GM19025 (cell line): ENCODE measurements around the gene EME2.
"Not testable (repeated sequence)": the region's sequence is repeated elsewhere in the genome, so short reads cannot be mapped to it uniquely, and the experiment has no call there.

Source experiments
- ATAC-seq: cut with Tn5 transposase; IDR thresholded peaks from one replicate; pipeline ENCODE4 v1.9.1; 2021; ENCODE audit warnings: mild to moderate bottlenecking, low read depth, moderate library complexity; ENCODE audit not compliant: unreplicated experiment

EME2 gene

GRCh38 chr16:1772362-1772907, at the start of gene EME2:
Gene EME2, plus strand, starts transcription at chr16:1772810. Its CDS starts 418 bp downstream, at chr16:1773228.
- peak; percentile 5 for ATAC-seq

- no peak for ATAC-seq
Measured at GRCh38 chr16:1723450-1724147, 49.0 kb upstream of the EME2 start.

- ATAC-seq: no peak
Measured at GRCh38 chr16:1724491-1724890, 48.1 kb upstream of the EME2 start.

- ATAC-seq: no peak
Measured at GRCh38 chr16:1726661-1727502, 45.7 kb upstream of the EME2 start.

- ATAC-seq: no peak
Measured at GRCh38 chr16:1727651-1728624, 44.7 kb upstream of the EME2 start.

- ATAC-seq: no peak
Measured at GRCh38 chr16:1729026-1729425, 43.6 kb upstream of the EME2 start.

- no peak for ATAC-seq
Measured at GRCh38 chr16:1729445-1729844, 43.2 kb upstream of the EME2 start.

GRCh38 chr16:1731073-1731472, 41.5 kb upstream of the EME2 start:
- no peak for ATAC-seq

GRCh38 chr16:1731603-1732002, 41.0 kb upstream of the EME2 start:
- no peak for ATAC-seq

GRCh38 chr16:1732071-1732470, 40.5 kb upstream of the EME2 start:
- no peak for ATAC-seq

GRCh38 chr16:1732551-1732987, 40.0 kb upstream of the EME2 start:
- ATAC-seq: not testable (repeated sequence)

- no peak for ATAC-seq
Measured at GRCh38 chr16:1734123-1734522, 38.5 kb upstream of the EME2 start.

- no peak for ATAC-seq
Measured at GRCh38 chr16:1734816-1735215, 37.8 kb upstream of the EME2 start.

- ATAC-seq: no peak
Measured at GRCh38 chr16:1740234-1740633, 32.4 kb upstream of the EME2 start.

GRCh38 chr16:1740781-1741490, 31.7 kb upstream of the EME2 start:
- no peak for ATAC-seq

- no peak for ATAC-seq
Measured at GRCh38 chr16:1741553-1742165, 31.0 kb upstream of the EME2 start.

- no peak for ATAC-seq
Measured at GRCh38 chr16:1743376-1744337, 29.0 kb upstream of the EME2 start.

GRCh38 chr16:1744338-1744840, 28.2 kb upstream of the EME2 start:
- ATAC-seq: no peak
